A204.1 (cell line): ENCODE results near the gene FAM163B.

Source experiments
- FAIRE-seq: peaks from 2 replicates; lab custom pipeline; 2012; peaks lifted over from hg19 to GRCh38; lab: Jason Lieb, UNC

The FAM163B gene

DNA sequence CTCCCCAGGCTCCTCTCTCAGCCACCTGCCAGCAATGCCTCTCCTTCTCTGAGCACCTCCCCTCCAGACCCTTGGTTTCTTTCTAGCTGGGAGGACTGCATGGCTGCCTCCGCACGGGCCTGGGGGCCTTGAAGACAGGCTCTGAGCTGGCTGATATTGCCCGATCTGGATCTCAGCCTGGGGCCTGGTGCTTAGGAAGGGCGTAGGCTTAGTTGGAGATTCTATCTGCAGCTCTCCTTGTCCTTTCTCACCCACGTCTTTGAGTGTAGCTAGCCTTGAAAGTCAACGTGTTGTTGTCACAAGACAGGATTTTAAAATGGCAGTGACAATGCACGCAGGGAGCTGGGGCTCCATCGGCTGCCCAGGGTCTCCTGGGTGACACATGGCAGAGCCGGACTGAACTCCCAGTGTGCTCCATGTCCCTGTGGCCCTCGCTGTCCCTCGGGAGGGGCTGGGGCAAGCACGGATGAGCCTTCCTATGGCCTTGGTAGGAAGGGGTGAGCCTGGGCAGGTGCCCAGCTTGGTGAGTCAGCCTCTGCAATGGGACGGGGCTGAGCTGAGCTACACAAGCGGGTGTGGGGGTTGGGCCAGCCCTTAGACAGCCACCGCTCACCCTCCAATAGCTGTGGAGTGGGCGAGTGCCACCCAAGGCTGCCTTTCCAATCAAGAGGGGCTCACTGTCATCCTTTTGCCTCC, 65.3 kb downstream of the FAM163B start:
- FAIRE-seq = no peak

DNA sequence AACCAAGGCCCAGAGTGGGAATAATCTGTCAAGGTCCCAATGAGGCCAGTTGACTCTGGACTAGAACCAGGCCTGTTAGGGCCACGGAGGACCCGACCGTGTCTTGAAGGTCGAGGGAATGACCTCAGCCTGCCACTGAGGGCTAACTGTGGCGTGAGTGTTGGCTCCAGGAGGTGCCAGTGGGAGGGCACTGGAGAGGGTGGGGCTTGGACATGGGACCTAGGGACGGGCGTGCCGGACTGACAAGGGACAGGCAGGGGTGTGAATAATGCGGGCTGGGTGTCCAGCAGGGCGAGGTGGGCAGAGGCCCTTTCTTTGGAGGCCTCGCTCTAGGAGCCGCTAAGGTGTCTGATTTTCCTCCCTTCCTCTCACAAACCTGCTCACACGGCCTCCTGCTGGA, 67.2 kb downstream of the FAM163B start:
- no peak for FAIRE-seq

DNA sequence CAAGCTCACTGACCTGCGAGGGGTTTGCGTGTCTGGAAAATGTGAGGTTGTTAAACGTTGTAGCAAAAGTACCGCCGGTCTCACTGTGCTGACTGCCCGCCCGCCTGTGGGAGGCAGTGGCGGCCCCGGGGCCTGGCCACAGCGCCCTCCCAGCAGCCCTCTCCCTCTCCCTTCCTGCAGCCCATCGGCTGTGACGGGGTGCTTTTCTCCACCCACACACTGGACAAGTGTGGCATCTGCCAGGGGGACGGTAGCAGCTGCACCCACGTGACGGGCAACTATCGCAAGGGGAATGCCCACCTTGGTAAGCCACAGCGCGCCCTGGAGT, 68.5 kb downstream of the FAM163B start:
- no peak for FAIRE-seq

DNA sequence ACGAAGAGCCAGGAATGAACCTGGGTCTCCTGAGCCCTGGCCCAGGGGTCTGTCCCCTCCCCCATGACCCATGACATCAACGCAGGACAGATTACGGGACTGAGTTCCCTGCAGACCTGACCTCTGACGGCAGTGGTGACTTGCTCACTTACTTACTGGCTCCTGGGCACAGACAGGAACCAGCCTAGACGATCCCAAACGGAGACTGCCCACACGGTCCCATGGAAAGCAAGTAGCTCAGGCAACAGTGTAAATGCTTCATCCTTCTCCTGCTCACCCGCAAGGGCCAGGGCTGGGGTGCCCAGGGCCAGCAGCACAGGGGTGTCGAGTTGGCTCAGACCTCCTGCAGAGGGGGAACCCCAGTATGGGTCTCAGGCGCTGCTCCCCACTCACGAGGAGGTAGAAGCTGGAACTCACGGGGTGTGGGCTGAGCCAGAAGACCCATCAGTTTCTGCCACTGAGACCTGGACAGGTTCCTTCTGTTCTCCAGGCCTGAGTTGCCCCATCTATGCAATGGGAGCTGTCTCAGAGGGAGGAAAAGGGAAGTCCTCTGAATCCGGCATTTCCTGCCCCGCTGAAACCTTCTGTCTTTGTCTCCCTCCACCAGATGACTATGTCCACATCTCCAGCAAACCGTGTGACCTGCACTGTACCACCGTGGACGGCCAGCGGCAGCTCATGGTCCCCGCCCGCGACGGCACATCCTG, 69.0 kb downstream of the FAM163B start:
- no peak for FAIRE-seq

DNA sequence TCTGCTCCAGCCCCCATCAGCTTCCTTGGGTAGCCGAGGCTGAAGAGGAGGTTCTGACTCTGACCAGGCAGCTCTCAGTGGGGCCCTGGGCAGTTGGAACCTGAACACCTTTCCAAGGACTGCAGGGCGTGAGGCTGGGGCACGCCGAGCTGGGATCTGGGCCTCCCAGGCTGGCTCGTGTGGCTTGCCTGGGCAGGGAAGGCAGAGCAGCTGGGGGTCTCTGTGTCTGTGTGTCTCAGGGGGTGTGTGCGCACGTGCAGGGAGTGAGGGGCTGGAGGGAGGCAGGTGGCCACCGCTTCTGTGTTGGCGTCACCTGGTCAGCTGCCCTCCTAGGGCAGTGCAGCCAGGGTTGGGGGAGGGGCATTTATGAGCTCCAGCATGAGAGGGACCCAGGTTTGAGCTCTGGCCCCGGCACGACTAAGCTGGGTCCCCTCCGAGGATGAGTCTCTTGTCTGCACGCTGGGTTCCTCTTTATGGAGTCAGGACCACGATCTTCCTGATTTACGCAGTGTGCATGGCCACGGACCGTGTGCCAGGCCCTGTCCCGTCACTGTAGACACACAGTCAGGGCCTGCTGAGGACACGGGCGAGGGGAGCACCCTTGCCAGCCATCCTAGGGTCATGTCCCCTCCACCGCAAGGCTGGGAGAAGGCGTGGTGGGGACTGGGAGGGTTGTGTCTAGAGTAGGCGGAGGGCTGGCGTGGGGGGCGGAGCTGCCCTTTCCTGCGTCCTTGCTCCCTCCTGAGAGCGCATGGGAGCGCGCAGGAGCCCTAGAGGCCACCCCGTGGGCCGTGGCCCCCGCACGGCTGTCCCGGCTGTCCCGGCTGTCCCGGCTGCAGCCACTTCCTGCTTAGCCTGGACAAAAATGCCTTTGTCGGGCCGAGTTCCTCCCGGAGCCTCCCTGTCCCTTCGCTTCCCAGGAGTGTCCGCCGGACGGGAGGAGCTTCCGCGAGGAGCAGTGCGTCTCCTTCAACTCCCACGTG, 70.0 kb downstream of the FAM163B start:
- no peak for FAIRE-seq

DNA sequence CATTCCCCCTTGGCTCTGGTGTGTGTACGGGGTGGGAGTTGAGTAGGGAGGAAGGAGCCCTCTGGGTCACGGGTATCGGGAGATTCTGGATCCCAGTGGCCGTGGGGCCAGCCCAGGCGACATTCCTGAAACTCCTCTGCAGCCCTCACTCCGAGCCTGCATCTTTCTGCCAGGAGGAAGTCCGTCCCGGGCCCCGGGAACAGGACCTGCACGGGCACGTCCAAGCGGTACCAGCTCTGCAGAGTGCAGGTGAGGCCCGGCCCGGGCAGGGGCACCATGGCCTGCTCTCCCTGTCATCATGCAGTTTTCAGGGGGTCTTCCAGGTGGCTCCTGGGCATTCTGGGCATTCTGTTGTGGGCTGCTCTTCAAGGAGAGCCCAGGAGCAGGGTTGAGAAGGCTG, 71.0 kb downstream of the FAM163B start:
- no peak for FAIRE-seq

DNA sequence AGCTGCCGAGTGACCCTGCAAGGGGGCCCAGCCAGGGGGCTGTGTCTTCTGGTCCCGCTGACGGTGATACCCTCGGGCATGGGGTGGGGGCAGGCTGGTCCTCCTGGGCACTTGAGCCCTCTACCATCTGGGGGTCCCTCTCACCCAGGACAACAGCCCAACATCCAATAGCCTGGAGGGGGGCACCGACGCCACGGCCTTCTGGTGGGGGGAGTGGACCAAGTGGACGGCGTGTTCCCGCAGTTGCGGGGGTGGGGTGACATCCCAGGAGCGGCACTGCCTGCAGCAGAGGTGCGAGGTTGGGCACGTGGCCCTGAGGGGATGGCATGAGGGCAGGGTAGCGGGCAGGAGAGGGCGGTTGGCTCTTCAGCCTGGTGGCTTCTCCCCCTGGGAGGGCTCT, 71.9 kb downstream of the FAM163B start:
- FAIRE-seq = no peak

DNA sequence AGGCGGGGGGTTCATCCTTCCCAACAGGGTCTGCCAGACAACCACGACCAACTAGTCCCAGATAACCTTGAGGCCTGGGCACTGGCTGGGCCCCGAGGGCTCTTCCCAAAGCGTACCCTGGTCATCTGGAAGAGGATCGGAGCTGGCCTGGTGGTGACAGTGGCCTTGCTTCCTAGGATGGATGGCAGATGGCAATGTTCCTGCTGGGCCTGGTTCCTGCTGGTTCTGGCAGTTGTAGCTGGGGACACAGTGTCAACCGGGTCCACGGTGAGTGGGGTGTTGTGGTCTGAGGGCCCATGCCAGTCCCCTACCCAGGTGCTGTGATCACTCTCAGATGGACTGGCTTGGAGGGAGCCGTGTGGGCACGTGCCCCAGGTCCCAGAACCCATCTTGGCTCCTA, 72.7 kb downstream of the FAM163B start:
- no peak for FAIRE-seq

DNA sequence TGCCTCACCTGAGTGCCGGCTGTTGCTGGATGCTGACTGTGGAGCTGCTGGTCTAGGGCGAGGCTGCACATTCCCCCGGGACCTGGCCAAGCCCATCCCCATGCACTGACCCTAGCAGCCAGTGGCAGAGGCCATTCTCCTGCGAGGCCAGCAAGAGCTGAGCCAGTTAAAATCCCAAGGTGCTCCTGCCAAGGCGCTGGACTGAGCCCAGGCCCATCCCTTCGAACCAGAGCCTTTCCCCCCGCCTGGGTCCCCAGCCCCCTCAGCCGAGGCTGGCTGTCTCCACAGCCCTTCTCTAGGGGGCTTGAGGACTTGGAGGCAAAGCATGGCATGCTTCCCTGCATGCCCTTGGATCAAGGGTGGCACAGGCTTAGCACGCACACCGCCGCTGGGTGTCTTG, 73.1 kb downstream of the FAM163B start:
- no peak for FAIRE-seq

DNA sequence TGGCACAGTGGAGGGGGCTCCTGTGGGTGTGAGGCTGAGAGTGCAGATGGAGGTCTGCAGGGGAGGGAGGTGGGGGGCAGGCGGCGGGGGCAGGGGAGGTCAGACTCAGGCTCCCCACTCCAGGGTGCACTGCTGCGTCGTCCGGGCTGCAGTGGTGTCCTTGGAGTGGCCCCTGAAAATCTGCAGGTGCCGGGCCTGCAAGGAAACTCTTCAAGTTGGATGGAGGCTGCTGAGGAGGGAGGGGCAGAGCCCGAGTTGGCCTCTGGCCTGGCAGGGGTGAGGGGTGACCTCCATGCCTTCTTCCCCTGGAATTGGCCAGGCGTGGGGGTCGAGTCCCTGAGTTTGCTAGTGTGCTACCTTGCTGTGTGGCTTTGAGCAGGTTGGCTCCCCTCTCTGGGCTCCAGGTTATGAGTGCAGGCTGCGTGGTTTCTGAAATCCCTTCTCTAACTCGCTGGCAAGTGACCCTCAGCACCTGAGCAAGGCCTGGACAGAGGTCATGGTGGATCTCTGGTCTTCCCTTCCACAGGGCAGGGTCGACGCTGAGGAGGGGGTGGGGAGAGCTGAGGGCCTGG, 73.8 kb downstream of the FAM163B start:
- no peak for FAIRE-seq

DNA sequence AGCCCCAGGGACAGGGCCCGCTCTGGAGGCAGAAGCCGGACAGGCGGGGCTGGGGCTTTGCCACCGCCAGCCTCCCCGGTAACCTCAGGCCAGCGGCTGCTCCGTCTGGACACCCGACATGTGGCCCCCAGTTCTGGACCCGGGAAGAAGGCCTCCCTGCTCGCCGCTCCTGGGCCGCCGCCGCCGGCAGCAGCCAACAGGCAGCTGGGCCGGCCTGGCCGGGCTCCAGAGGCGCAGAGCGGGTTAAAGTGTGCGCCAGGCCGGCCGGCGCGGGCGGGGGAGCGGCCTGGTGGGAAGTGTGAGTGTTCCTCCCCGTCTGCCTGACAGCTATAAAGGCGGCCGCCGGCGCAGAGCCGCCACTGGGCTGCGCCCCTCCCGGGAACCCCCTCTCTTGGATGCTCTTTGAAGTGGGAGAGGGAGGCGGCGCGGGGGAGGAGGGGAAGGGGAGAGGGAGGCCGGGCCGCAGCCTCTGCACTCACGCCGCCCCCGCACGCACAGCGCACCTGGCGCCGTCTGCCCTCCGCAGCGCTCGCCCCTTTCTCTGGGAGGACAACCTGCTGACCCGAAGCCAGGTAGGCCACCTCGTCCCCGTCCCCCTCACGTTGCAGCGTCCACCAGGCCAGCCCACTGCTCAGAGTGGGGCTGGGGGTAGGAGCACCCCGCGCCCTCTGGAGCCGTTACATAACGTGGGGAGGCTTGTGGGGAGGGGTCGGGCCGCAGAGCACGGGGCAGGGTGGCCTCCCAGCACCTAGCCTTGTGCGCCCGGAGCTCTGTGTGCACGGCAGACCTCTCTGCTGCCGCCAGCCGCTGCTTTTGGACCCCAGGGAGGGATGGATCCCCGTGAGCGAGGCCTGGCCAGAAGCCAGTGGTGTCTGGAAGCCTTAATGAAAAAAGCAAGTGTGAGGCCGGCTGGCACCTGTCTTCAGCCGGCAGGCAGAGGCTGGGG, 74.6 kb downstream of the FAM163B start, which contains the start of gene ADAMTSL2:
Gene ADAMTSL2 (plus strand): TSS at position 359 of the 946 bp plus-strand sequence. CDS start 2,009 bp downstream, outside the sequence.
- FAIRE-seq = no peak

DNA sequence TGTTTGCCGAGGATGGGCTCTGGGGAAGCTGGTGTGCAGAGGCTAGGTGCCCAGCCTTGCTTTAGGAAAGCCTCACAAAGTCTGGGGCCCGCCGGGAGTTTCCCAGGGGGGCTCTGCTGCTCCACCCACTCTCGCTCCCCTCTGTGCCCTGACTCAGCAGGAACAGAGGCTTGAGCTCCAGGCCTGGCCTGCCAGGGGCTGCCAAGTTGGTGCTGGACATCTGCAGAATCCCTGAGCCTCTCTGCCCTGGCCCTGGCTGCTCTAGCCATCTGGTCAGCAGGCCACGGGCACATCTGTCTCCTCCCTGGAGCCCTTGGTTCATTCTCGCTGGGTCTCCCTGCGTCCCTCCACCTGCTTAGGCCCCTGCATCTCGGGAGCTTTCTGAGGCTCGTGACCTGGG, 75.3 kb downstream of the FAM163B start:
- no peak for FAIRE-seq

DNA sequence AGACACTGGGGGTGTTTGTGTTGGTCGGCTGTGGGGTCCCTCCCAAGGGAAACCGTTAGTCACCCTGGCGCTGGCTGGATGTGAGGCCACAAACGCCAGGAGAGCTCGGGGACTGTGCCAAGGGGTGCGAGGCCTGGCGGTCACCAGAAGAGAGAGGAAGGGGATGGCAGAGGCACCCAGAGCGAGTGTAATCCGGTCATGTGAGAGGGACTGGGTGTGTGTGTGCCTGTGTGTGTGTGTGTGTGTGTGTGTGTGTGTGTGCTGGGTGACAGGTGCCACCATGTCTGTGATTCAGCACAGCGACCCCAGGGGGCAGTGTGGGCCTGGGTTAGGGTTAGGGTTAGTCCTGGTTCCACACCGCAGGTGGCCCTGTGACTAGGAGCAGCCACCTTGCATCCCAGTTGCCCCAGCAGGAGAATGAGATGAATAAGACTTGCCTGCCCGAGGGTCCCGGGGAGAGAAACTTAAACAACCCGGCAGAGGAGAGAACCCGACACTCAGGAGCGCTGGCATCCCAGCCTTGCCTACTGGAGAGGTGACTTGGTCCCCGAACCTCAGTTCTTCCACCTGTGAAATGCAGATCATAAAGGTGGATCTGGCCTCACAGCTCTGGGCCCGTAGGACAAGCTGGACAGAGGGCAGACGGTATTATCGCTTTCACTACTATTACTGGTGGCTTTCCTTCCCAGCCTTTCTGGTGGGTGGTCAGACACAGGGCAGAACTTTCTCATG, 76.1 kb downstream of the FAM163B start:
- FAIRE-seq = no peak

DNA sequence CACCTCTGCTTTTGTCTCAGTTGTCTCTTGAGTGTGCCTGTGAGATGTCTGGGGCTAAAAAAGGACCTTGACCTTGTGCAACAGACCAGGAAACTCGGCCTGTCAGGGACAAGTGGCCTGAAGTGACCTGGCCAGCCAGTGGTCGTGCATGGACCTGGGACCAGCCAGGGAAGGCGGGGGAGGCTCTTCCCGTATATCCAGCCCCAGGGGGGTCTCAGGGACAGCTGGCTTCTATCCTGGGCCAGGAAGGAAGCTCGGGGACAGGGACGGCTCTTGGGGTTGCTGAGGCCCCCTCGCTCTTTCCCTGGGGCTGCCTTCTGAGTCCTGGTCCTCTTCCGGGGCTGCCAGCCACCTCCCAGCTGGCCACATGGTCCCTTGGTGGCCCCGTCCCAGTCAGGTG, 77.9 kb downstream of the FAM163B start:
- no peak for FAIRE-seq

DNA sequence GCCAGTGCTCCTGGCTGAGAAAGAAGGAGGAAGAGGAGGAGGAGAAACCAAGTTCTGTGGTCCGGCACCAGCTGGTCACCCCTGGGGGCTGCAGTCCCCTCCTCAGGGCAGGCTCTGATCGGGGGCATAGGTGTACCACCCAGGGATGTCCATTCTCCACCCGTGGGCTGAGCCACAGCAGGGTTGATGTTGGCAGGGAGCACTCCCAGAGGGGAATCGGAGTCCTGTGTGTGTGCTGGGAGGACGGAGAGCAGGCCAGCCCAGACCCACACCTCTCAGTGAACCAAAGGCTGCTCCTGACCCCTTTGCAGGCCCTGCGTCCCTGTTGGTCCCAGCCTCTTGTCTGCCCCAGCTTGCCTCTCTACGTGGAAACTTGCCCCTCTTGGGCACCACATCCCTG, 79.3 kb downstream of the FAM163B start:
- no peak for FAIRE-seq

DNA sequence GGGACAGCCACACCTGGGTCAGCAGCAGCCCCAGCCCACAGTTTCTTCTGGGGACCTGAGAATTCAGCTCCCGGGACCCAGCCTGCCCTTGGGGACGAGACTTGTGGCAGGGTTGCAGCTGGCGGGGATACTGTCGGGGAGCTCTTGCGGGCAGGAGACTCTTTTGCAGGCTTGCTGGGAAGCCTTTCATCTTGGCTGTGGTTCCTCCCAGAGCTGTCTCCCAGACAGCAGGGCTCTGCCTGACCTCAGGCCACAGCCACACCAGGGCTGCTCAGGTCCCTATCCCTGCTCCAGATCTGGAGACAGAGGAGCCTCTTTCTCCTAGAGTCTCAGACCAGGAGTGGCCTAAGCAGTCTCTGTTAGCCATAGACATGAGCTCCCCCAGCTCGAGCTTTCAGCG, 79.7 kb downstream of the FAM163B start:
- FAIRE-seq = no peak

DNA sequence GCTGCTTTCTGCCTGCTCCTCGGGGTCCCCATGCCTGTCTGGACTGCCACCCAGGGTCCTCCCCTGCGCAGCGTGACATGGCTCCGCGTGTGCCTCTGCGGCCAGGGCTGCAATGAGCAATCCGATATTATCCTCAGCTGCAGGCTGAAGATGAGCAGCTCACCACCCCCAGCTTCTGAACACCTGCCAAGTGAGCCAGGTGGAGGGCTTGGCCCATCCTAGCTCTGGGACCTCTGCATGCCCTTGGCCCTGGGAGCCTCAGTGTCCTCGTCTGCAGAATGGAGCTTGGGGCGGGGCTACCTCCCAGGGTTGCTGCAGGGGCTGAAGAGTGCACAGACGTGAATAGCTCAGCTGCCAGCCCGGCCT, 80.3 kb downstream of the FAM163B start:
- no peak for FAIRE-seq

DNA sequence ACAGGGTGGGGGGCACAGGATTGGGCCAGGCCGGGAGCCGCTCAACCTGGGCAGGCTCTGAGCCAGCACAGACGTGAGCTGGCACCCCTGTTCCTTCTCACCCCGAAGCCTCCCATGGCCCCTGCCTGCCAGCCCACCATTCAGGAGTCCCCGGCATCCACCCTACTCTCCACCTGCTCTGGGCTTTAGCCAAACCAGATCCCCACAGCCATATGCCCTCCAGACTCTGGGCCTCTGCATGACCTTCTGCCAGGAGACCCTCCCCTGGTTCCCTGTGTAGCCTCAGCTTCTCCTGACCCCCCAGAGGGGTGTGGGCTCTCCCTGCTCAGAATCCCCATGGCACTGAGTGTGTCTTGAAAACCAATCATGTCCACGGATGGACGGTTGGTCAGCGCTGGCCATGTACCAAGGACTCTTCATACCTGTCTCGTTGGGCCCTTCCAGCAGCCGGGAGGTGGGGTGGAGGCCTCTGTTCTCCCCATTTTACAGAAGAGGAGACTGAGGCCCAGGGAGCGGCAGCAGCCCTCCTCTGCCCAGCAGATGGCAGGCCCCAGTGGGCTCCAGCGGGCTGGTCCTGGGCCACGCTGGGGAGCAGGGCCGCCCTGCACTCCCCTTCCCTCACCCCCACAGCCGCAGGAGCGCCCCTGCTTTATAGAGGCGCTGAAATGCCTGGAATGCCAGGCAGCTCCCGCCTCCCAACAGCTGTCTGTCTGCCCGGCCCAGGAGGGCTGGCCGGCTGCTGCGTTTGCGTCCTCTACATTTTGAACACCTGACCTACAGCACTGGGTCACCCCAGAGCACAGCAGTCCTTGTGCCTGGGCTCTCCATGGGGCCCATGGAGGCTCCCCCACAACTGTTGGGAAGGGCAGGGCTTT, 81.0 kb downstream of the FAM163B start:
- no peak for FAIRE-seq

DNA sequence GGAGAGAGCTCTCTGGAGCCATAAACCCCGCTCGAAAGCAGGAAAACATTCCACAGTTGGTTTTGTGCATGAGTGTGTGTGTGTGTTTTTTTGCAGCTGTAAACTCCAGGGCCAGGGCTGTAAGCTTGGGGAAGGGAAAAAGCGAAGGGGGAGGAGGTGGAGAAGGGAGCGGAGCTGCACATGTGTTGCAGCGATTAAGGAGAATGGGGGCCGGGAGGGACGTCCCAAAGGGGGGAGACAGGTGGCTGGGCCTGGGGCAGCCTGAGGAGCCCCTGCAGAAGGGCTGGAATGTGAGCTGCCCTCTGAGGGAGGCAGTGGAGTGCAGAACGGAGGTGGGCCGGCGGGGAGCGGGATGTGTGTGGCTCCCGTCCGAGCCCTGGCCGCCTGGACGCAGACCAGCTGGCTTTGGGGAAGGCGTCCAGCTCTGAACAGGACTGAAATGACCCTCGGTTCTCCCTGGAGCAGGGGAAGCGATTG, 81.7 kb downstream of the FAM163B start:
- FAIRE-seq = no peak
